Measurements from ENCODE around the gene GJD4. TPM values are rescaled to one million over a fixed set of nuclear protein-coding genes. Genes with fewer than 3 reads are reported as not detected.

The GJD4 gene
- polyA plus RNA-seq, 2 of the 4 experiments (the other 2 are of a cell fraction) = not detected

DNA sequence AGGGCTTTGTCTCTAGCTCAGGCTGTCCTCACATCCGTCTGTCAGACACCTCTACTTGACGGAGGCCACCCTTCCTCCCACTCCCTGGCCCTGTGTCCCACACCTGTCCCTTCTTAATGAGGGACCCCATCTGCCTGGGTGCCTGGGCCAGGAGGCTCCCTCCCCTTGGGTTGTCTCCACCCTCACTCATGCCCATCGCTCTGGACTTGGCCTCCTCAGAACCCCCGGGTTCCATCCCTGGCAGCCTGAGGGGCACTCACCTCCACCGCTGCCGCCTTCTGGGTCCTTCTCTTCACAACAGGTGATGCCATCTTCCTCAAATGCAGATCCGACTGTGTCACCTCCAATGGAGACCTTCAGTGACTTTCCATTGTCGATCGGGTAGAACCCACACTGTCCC, 20.2 kb upstream of the GJD4 start:
- no peak overlapping the region for H3K4me3 ChIP-seq
- CTCF ChIA-PET = interaction anchor here (0.8 to 1.9 kb wide), 2 partner anchors 9 to 22 kb away, joined by 3 to 8 read pairs; no protein-coding TSS in a partner anchor

DNA sequence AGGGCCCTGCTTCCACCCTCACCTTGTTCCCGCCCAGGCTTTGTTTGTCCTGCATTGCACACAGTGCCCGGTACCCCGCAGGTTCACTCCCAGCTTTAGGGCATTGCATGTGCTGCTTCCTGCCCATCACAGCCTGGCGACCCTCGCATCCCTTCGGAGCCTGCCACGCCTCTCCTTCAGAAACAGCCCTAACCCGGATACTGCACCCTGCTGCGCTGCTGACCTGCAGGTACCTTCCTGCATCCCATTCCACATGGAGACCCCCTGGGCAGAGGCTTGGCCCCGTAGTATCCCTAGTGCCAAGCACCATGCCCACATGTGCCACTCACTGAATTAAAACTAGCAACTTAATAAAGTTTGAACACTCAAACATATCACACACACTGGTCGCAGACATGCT, 19.8 kb upstream of the GJD4 start:
- WGBS (ENCODE audit: missing lambda C conversion rate) = 68% methylated on average over 11 of the region's 11 CpGs
- Histone ChIP-seq H3K4me1 (no peaks in the 10 kb centered on the region), H3K4me2 (no peak overlapping the region), H3K9me3 (peaks cover 2% of the 10 kb centered on the region; the same call in 1 of the 3 replicates), H3K27ac (no peak overlapping the region), H3K4me3 (no peak overlapping the region)
- no peak for FAIRE-seq
- no peak for ATAC-seq
- ChIA-PET CTCF (interaction anchor here (0.8 kb wide), 1 partner anchor 8 kb away, joined by 3 read pairs; no protein-coding TSS in a partner anchor), POLR2A (no interaction called here)
- DNase-seq (ENCODE audit: low read depth in 1 of 2, low spot score in 1 of 2) = no peak
- TF ChIP-seq CBX8 (IDR thresholded peaks at IDR 0.05) = no peak
- TF ChIP-seq, protein P1, sequence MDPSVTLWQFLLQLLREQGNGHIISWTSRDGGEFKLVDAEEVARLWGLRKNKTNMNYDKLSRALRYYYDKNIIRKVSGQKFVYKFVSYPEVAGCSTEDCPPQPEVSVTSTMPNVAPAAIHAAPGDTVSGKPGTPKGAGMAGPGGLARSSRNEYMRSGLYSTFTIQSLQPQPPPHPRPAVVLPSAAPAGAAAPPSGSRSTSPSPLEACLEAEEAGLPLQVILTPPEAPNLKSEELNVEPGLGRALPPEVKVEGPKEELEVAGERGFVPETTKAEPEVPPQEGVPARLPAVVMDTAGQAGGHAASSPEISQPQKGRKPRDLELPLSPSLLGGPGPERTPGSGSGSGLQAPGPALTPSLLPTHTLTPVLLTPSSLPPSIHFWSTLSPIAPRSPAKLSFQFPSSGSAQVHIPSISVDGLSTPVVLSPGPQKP (IDR thresholded peaks at IDR 0.05; ENCODE audit: low read depth, low read length) = no peak
- TF ChIP-seq SREBF2 (IDR thresholded peaks at IDR 0.05) = no peak
- no peak for TF ChIP-seq TFCP2L1 (CRISPR knock-in tag; IDR thresholded peaks at IDR 0.05)
- TF ChIP-seq, protein P2, sequence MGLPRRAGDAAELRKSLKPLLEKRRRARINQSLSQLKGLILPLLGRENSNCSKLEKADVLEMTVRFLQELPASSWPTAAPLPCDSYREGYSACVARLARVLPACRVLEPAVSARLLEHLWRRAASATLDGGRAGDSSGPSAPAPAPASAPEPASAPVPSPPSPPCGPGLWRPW (IDR thresholded peaks at IDR 0.05) = no peak
- TF ChIP-seq CEBPB (IDR thresholded peaks at IDR 0.05) = no peak
- TF ChIP-seq HOXB5 (CRISPR knock-in tag; IDR thresholded peaks at IDR 0.05) = no peak
- no peak for TF ChIP-seq POLR2A (IDR thresholded peaks at IDR 0.05; ENCODE audit: low read length)
- TF ChIP-seq HEYL (CRISPR knock-in tag; IDR thresholded peaks at IDR 0.05) = no peak
- no peak for TF ChIP-seq ZNF302 (CRISPR knock-in tag; IDR thresholded peaks at IDR 0.05)
- TF ChIP-seq PHF8 (IDR thresholded peaks at IDR 0.05; ENCODE audit: borderline replicate concordance, low read depth) = no peak
- TF ChIP-seq, protein P3, sequence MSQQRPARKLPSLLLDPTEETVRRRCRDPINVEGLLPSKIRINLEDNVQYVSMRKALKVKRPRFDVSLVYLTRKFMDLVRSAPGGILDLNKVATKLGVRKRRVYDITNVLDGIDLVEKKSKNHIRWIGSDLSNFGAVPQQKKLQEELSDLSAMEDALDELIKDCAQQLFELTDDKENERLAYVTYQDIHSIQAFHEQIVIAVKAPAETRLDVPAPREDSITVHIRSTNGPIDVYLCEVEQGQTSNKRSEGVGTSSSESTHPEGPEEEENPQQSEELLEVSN (IDR thresholded peaks at IDR 0.05; ENCODE audit: borderline replicate concordance, low read depth) = no peak
- no peak for TF ChIP-seq RNF2 (IDR thresholded peaks at IDR 0.05; ENCODE audit: borderline replicate concordance, low read depth)
- TF ChIP-seq CBX2 (IDR thresholded peaks at IDR 0.05; ENCODE audit: borderline replicate concordance, low read depth) = no peak
- TF ChIP-seq CHD4 (IDR thresholded peaks at IDR 0.05; ENCODE audit: borderline replicate concordance) = no peak
- no peak for TF ChIP-seq POLR2AphosphoS2 (conservative IDR thresholded peaks at IDR 0.05; ENCODE audit: low read length)
- no peak for TF ChIP-seq SMC3 (IDR thresholded peaks at IDR 0.05)

More for the DNA sequence above, 20.2 kb upstream of the GJD4 start:
- 73% methylated on average over 9 of the region's 9 CpGs for WGBS (ENCODE audit: missing lambda C conversion rate)
- FAIRE-seq = no peak
- DNase-seq (ENCODE audit: low read depth in 1 of 2, low spot score in 1 of 2) = no peak
- no peaks in the 10 kb centered on the region for H3K4me1 ChIP-seq
- no peak overlapping the region for H3K27ac ChIP-seq
- ATAC-seq = no peak
- H3K9me3 ChIP-seq = no peaks in the 10 kb centered on the region
- POLR2A ChIA-PET = no interaction called here
- no peak overlapping the region for H3K4me2 ChIP-seq
- no peak for TF ChIP-seq ZFP36 (IDR thresholded peaks at IDR 0.05; ENCODE audit: borderline replicate concordance, partially characterized antibody)
- no peak for TF ChIP-seq CHD4 (IDR thresholded peaks at IDR 0.05; ENCODE audit: borderline replicate concordance)
- TF ChIP-seq GATA3 (IDR thresholded peaks at IDR 0.05; ENCODE audit: borderline replicate concordance) = no peak
- TF ChIP-seq, protein P4, sequence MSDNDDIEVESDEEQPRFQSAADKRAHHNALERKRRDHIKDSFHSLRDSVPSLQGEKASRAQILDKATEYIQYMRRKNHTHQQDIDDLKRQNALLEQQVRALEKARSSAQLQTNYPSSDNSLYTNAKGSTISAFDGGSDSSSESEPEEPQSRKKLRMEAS (IDR thresholded peaks at IDR 0.05) = no peak
- TF ChIP-seq, protein P5, sequence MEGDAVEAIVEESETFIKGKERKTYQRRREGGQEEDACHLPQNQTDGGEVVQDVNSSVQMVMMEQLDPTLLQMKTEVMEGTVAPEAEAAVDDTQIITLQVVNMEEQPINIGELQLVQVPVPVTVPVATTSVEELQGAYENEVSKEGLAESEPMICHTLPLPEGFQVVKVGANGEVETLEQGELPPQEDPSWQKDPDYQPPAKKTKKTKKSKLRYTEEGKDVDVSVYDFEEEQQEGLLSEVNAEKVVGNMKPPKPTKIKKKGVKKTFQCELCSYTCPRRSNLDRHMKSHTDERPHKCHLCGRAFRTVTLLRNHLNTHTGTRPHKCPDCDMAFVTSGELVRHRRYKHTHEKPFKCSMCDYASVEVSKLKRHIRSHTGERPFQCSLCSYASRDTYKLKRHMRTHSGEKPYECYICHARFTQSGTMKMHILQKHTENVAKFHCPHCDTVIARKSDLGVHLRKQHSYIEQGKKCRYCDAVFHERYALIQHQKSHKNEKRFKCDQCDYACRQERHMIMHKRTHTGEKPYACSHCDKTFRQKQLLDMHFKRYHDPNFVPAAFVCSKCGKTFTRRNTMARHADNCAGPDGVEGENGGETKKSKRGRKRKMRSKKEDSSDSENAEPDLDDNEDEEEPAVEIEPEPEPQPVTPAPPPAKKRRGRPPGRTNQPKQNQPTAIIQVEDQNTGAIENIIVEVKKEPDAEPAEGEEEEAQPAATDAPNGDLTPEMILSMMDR (IDR thresholded peaks at IDR 0.05) = no peak
- no peak for TF ChIP-seq JUN (IDR thresholded peaks at IDR 0.05)
- TF ChIP-seq ESRRA (IDR thresholded peaks at IDR 0.05; ENCODE audit: borderline replicate concordance, low read length) = no peak
- TF ChIP-seq RARB (CRISPR knock-in tag; IDR thresholded peaks at IDR 0.05) = no peak
- TF ChIP-seq, protein P2 (IDR thresholded peaks at IDR 0.05) = no peak
- TF ChIP-seq, protein P6, sequence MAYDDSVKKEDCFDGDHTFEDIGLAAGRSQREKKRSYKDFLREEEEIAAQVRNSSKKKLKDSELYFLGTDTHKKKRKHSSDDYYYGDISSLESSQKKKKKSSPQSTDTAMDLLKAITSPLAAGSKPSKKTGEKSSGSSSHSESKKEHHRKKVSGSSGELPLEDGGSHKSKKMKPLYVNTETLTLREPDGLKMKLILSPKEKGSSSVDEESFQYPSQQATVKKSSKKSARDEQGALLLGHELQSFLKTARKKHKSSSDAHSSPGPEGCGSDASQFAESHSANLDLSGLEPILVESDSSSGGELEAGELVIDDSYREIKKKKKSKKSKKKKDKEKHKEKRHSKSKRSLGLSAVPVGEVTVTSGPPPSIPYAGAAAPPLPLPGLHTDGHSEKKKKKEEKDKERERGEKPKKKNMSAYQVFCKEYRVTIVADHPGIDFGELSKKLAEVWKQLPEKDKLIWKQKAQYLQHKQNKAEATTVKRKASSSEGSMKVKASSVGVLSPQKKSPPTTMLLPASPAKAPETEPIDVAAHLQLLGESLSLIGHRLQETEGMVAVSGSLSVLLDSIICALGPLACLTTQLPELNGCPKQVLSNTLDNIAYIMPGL (CRISPR knock-in tag; IDR thresholded peaks at IDR 0.05; ENCODE audit: borderline replicate concordance) = no peak
- TF ChIP-seq, protein P3 (IDR thresholded peaks at IDR 0.05; ENCODE audit: borderline replicate concordance, low read depth) = no peak
- TF ChIP-seq RNF2 (IDR thresholded peaks at IDR 0.05; ENCODE audit: borderline replicate concordance, low read depth) = no peak
- no peak for TF ChIP-seq KDM1A (IDR thresholded peaks at IDR 0.05; ENCODE audit: low read depth)
- no peak for TF ChIP-seq MAFK (IDR thresholded peaks at IDR 0.05; ENCODE audit: partially characterized antibody)
- no peak for TF ChIP-seq POLR2AphosphoS2 (conservative IDR thresholded peaks at IDR 0.05; ENCODE audit: low read length)
- TF ChIP-seq RCOR1 (IDR thresholded peaks at IDR 0.05; ENCODE audit: low read depth, low read length) = no peak
- TF ChIP-seq EHF (CRISPR knock-in tag; IDR thresholded peaks at IDR 0.05) = no peak
- no peak for TF ChIP-seq PHF8 (IDR thresholded peaks at IDR 0.05; ENCODE audit: borderline replicate concordance, low read depth)
